Measurements from ENCODE around the gene ISL2. TPM values are rescaled to one million over a fixed set of nuclear protein-coding genes. Genes with fewer than 3 reads are reported as not detected.
"Not testable (repeated sequence)": the region's sequence is repeated elsewhere in the genome, so short reads cannot be mapped to it uniquely, and the experiment has no call there.

Gene ISL2
- 6.6 TPM for polyA plus RNA-seq (2012; ENCODE audit: insufficient read depth, insufficient read length)

DNA sequence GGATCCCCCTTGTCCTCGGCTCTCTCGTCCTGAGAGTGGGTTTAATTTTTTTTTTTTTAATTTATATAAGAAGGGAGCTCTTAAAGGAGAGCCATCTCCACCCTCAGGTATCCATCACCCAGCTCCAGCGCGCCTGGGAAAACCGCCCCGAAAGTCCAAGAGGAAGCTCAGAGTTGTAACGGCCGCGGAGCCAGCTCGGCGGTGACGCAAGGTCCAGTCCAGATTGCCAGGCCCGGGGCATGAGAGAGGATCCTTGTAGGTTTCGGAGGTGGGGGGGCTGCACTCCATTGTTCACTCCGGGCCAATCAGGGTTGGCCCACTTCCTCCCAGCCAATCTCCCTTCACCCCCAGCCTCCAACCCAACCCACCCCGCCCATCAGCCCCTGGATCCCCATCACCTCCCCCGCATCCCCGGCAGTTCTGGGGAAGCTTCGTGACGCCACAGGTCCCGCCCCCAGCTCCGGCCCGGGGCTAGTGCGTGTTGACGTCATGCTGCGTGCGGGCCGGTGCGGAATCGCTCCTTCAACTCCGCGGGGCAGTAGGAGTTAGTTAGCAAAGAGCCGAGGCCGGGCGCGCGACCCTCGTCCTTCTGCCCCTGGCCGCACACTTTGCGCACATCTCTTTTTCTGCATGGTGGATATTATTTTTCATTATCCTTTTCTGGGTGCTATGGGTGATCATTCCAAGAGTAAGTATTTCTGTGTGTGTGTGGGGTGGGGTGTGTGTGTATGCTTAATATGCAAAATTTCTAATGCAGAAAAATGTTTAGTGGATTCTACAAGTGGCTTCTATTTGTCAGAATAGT lies at the start of gene ISL2:
Gene ISL2 (plus strand): TSS at position 520 of the 805 bp plus-strand sequence. CDS start 111 bp downstream, at position 631.
- peak within 1 kb of the TSS; percentile 86 for H3K4me3 ChIP-seq (ENCODE audit: low read length)
- peak; percentile 94 for DNase-seq (ENCODE audit: low read depth, low spot score)

DNA sequence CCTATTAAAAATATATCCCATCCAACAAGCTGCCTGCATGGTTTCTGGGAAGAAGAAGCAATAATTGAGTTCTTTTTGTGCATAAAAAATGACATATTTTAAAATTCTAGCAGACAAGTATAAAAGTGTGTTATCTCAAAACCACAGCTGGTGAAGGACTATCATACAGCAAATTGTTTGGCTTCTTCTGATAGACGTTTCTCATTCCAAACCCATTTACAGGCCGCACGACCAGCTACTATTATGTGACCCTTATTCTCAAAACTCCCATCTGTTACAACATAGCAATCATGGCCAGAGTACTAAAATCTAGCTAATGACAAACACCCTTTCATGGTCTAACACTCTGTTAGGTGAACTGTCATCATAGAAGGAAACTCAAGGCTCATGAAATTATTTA lies 47.0 kb upstream of the ISL2 start:
- H3K4me3 ChIP-seq (ENCODE audit: low read length): no peak overlapping the region
- DNase-seq (ENCODE audit: low read depth, low spot score): no peak

GRCh38 chr15:76293361-76293760 lies 43.2 kb upstream of the ISL2 start:
- H3K4me3 ChIP-seq (ENCODE audit: low read length): no peak overlapping the region
- DNase-seq (ENCODE audit: low read depth, low spot score): no peak

GRCh38 chr15:76294463-76294862 lies 42.1 kb upstream of the ISL2 start:
- H3K4me3 ChIP-seq (ENCODE audit: low read length); DNase-seq (ENCODE audit: low read depth, low spot score): not testable (repeated sequence)

GRCh38 chr15:76296849-76297248 lies 39.7 kb upstream of the ISL2 start:
- no peak overlapping the region for H3K4me3 ChIP-seq (ENCODE audit: low read length)
- DNase-seq (ENCODE audit: low read depth, low spot score): no peak

DNA sequence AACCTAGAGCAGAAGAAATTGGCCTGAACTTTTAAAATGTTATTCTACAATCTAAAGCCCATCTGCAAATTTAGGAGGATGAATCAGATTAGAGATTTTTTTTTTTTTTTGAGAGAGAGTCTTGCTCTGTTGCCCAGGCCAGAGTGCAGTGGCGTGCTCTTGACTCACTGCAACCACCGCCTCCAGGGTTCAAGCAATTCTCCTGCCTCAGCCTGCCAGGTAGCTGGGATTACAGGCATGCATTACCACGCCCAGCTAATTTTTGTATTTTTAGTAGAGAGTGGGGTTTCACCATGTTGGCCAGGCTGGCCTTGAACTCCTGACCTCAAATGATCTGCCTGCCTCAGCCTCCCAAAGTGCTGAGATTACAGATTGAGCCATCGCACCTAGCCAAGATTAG lies 38.6 kb upstream of the ISL2 start:
- not testable (repeated sequence) for DNase-seq (ENCODE audit: low read depth, low spot score); H3K4me3 ChIP-seq (ENCODE audit: low read length)

DNA sequence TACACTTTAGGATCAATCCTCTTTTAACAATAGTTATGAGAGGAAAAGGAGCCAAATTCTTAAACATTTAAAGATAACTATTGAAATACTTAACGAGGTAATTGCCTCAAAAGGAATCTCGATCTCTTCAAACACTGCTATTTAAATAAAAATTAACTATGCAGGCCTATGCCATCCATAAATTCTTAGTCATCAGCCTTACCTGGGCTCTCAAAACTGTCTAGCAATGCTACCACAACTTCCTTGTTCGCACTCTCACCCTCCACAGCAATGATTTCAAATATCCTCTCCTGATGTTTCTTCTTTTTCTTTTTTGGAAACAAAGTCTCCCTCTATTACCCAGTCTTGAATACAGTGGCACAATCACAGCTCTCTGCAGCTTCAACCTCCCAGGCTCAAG lies 37.6 kb upstream of the ISL2 start:
- no peak for DNase-seq (ENCODE audit: low read depth, low spot score)
- no peak overlapping the region for H3K4me3 ChIP-seq (ENCODE audit: low read length)

DNA sequence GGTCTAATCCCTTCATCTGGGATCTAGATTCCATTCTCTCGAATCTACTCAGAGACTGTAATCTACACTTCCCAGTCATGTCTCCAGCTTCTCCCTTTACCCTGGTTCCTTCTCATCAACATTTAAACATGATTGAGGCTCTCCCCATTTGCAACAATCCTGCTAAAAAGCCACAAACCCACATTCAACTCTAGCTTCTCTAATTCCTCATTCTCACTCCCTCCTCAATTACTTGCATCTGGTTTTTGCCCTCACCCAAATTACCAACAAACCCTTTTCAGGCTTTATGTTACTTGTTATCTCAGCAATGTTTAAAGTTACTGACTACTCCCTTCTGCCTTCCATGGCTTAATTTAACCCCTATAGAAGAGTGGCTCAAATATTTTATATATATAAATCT lies 36.8 kb upstream of the ISL2 start:
- no peak overlapping the region for H3K4me3 ChIP-seq (ENCODE audit: low read length)
- DNase-seq (ENCODE audit: low read depth, low spot score): no peak

DNA sequence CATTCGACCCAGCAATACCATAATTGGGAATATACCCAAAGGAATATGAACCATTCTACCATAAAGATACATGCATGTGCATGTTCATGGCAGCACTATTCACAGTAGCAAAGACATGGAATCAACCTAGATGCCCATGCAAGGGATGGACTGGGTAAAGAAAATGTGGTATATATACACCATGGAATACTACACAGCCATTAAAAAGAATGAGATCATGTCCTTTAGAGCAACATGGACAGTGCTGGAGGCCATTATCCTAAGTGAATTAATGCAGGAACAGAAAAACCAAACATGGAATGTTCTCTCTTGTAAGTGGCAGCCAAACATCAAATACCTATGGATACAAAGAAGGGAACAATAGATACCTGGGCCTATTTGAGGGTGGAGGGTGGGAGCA lies 32.7 kb upstream of the ISL2 start:
- no peak for DNase-seq (ENCODE audit: low read depth, low spot score)
- no peak overlapping the region for H3K4me3 ChIP-seq (ENCODE audit: low read length)

DNA sequence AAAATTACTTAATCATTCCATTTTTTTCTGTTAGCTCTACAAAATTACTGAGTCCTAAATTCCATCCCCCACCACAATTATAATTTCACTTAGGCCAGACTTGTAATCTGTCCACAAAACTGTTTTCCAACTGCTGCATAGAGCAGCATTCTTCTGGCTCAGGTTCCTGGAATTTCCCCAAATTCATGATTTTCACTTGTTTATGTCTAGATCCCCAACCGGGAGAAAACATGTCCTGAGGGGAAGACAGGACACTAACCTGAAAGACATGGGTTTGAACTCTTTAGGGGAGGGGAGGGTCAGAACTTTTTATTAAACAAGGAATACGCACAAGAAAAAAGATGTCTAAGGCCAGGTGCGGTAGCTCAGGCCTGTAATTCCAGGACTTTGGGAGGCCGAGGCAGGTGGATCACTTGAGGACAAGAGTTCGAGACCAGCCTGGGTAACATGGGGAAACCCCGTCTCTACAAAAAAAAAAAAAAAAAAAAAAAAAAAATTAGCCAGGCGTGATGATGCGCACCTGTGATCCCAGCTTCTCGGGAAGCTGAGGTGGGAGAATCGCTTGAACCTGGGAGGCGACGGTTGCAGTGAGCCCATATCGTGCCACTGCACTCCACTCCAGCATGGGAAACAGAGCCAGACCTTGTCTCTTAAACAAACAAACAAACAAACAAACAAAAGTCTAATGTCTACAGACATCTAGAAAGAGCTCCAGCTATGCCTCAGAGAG lies 26.8 kb upstream of the ISL2 start:
- DNase-seq (ENCODE audit: low read depth, low spot score): no peak

DNA sequence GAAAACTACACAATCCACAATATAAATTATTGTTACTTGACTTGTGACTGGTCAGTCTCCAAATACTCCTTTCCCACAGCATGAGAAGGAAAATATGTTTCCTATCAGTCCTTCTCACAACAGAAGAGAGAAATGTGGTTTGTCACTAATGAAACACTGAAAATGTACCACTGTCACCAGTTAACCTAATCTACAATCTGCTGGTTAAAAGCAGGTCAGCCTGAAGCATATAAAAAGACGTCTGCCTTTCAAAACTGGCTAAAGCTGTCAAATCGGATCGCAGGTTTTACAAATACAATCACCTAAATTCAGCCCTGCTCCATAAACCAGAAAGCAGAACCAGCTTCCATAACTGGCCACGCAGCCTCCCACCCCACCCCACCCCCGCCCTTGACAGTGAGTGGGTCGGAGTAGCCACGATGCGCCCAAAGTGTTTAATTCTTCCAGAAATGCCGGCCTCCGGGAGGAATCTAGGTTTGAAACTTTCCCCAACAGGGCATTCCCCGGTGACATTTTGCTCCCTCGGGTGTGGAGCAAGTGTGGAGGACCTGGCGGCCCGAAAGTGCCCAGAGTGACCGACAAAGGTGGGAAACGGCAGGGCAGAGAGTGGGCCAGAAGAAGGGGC lies 26.0 kb upstream of the ISL2 start:
- H3K4me3 ChIP-seq (ENCODE audit: low read length): peak overlapping the region; percentile 75
- DNase-seq (ENCODE audit: low read depth, low spot score): no peak

More for the DNA sequence above, 26.8 kb upstream of the ISL2 start:
- peak overlapping the region; percentile 75 for H3K4me3 ChIP-seq (ENCODE audit: low read length)

GRCh38 chr15:76311100-76311953 lies 25.2 kb upstream of the ISL2 start, which contains the start of gene ETFA:
Gene ETFA, minus strand, starts transcription at chr15:76311469. Its CDS starts 81 bp downstream, at chr15:76311388.
- peak; percentile 74 for DNase-seq (ENCODE audit: low read depth, low spot score)
- peak within 1 kb of the TSS; percentile 75 for H3K4me3 ChIP-seq (ENCODE audit: low read length)

- no peak overlapping the region for H3K4me3 ChIP-seq (ENCODE audit: low read length)
- no peak for DNase-seq (ENCODE audit: low read depth, low spot score)
Observed at GRCh38 chr15:76312540-76313174, 23.9 kb upstream of the ISL2 start.

- not testable (repeated sequence) for DNase-seq (ENCODE audit: low read depth, low spot score); H3K4me3 ChIP-seq (ENCODE audit: low read length)
Observed at GRCh38 chr15:76313175-76313567, 23.4 kb upstream of the ISL2 start.

DNA sequence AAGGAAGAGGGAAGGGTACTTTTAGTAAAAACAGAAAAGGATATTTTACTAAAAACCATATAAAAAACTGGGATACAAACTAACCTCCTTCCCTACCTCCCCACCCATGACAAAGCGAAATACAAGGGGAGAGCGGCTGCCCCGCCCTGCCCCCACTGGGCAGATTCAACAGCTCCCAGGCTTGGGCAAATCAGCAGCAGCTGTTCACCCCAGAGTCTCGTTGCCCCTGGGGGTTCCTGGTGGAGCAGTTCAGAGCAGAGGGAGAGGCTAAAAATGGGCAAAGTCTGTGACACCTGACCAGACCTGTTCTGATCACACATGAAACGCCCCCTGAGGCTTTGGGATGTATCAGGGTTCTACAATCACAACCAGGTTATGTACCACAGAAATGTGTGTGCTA lies 22.8 kb upstream of the ISL2 start:
- no peak overlapping the region for H3K4me3 ChIP-seq (ENCODE audit: low read length)
- no peak for DNase-seq (ENCODE audit: low read depth, low spot score)

DNA sequence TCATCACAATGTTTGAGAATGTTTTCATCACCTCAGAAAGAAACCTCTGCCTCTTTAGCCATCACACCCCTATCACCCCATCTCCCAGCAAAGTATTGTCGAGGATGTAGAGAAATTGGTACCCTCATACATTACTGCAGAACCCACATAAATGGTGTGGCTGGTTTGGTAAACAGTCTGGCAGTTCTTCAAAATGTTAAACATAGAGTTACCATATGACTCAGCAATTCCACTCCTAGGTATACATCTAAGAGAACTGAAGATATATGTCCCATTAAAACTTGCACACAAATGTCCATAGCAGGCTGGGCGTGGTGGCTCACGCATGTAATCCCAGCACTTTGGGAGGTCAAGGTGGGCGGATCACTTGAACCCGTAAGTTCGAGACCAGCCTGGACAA lies 16.6 kb upstream of the ISL2 start:
- H3K4me3 ChIP-seq (ENCODE audit: low read length): no peak overlapping the region
- no peak for DNase-seq (ENCODE audit: low read depth, low spot score)

- no peak for DNase-seq (ENCODE audit: low read depth, low spot score)
- no peak overlapping the region for H3K4me3 ChIP-seq (ENCODE audit: low read length)
Observed at GRCh38 chr15:76321171-76321570, 15.4 kb upstream of the ISL2 start.

GRCh38 chr15:76321602-76322001 lies 15.0 kb upstream of the ISL2 start:
- no peak for DNase-seq (ENCODE audit: low read depth, low spot score)
- no peak overlapping the region for H3K4me3 ChIP-seq (ENCODE audit: low read length)

- H3K4me3 ChIP-seq (ENCODE audit: low read length): no peak overlapping the region
Observed at GRCh38 chr15:76324066-76324465, 12.5 kb upstream of the ISL2 start.

More at GRCh38 chr15:76324066-76324465, 12.5 kb upstream of the ISL2 start:
- DNase-seq (ENCODE audit: low read depth, low spot score): no peak

All from Jurkat, Clone E6-1 (cell line).